ENCODE measurements around the gene TOGARAM2. TPM values are rescaled to one million over a fixed set of nuclear protein-coding genes. Genes with fewer than 3 reads are reported as not detected.

TOGARAM2 gene
- total RNA-seq, 2 donors from 2014 or later, result 2.0 to 6.6 TPM

DNA sequence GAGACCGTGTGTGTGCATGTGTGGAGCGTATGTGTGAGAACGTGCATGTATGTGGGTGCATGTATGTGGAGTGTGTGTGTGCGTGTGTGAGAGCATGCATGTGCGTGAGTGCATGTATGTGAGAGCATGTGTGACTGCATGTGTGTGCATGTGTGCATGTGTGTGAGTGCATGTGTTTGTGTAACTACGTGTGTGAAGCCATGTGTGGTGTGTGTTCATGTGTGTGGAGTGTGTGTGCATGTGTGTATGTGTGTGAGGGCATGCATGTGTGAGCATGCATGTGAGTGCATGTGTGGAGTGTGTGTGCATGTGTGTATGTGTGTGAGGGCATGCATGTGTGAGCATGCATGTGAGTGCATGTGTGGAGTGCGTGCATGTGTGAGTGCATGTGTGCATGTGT lies 24.2 kb downstream of the TOGARAM2 start:
- no peak for DNase-seq (ENCODE audit: low spot score)
- Histone ChIP-seq H3K27ac (no peak overlapping the region), H3K9me3 (no peaks in the 10 kb centered on the region), H3K4me3 (no peak overlapping the region), H3K4me1 (peaks cover 0 to 10% of the 10 kb centered on the region in 2 donors), H3K27me3 (no peaks in the 10 kb centered on the region), H3K36me3 (no peaks in the 10 kb centered on the region)
- TF ChIP-seq, protein P1, sequence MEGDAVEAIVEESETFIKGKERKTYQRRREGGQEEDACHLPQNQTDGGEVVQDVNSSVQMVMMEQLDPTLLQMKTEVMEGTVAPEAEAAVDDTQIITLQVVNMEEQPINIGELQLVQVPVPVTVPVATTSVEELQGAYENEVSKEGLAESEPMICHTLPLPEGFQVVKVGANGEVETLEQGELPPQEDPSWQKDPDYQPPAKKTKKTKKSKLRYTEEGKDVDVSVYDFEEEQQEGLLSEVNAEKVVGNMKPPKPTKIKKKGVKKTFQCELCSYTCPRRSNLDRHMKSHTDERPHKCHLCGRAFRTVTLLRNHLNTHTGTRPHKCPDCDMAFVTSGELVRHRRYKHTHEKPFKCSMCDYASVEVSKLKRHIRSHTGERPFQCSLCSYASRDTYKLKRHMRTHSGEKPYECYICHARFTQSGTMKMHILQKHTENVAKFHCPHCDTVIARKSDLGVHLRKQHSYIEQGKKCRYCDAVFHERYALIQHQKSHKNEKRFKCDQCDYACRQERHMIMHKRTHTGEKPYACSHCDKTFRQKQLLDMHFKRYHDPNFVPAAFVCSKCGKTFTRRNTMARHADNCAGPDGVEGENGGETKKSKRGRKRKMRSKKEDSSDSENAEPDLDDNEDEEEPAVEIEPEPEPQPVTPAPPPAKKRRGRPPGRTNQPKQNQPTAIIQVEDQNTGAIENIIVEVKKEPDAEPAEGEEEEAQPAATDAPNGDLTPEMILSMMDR (IDR thresholded peaks at IDR 0.05), result no peak

DNA sequence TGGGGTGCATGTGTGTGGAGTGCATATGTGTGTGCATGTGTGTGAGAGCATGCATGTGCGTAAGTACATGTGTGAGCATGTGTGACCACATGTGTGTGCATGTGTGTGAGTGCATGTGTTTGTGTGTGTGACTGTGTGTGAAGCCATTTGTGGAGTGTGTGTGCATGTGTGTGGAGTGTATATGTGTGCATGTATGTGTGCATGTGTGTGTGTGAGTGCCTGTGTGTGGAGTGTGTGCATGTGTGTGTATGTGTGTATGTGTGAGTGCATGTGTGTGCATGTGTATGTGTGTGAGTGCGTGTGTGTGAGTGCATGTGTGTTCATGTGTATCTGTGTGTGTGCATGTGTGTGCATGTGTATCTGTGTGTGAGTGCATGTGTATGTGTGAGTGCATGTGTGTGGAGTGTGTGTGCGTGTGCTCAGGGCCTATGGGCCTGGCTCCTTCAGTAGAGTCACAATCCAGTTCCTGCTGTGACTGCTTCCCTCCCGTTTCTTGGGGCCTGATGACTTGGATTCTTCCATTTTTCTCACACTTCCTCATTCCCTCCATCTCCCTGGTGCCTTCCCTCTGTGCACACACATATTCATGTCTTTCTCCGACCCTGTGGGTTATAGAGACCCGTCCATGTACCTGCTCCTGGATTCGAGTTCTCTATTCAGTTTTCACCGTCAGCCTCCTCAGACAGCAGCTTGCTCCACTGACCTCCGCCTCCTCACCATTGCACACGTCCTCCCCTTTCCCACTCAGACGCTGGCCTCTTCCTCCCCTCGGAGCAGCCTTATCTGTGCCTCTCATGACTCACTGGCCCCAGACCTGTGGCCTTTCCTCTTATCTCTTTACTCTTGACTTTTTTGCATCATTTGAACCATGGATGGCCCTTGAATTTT lies 25.2 kb downstream of the TOGARAM2 start:
- Histone ChIP-seq H3K4me3 (no peak overlapping the region), H3K27me3 (no peaks in the 10 kb centered on the region), H3K4me1 (peaks cover 0 to 20% of the 10 kb centered on the region in 2 donors), H3K36me3 (no peaks in the 10 kb centered on the region), H3K27ac (no peak overlapping the region), H3K9me3 (no peaks in the 10 kb centered on the region)
- no peak for DNase-seq (ENCODE audit: low spot score)
- TF ChIP-seq, protein P1 (IDR thresholded peaks at IDR 0.05), result no peak

DNA sequence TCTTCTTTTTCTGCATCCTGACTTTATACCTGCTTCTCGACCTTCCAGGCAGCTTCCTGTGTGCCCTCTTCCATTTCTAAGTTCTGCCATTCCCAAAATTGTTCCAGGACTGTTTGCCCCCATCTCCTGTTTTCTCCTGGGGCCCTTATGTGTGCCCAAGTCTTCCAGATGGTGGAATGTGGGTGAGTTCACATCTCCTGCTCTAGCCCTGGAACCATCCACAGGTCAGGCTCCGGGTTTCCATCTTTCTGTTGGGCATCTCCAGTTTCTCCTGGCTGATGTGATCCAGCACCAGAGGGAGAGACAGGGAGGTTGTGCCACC lies 25.8 kb downstream of the TOGARAM2 start:
- H3K9me3 ChIP-seq, result no peaks in the 10 kb centered on the region
- H3K27me3 ChIP-seq, result no peaks in the 10 kb centered on the region
- no peak overlapping the region for H3K27ac ChIP-seq
- DNase-seq (ENCODE audit: low spot score), result no peak
- no peak overlapping the region for H3K4me3 ChIP-seq
- no peaks in the 10 kb centered on the region for H3K36me3 ChIP-seq
- H3K4me1 ChIP-seq, result peaks cover 0 to 26% of the 10 kb centered on the region in 2 donors
- TF ChIP-seq, protein P1 (IDR thresholded peaks at IDR 0.05), result no peak

DNA sequence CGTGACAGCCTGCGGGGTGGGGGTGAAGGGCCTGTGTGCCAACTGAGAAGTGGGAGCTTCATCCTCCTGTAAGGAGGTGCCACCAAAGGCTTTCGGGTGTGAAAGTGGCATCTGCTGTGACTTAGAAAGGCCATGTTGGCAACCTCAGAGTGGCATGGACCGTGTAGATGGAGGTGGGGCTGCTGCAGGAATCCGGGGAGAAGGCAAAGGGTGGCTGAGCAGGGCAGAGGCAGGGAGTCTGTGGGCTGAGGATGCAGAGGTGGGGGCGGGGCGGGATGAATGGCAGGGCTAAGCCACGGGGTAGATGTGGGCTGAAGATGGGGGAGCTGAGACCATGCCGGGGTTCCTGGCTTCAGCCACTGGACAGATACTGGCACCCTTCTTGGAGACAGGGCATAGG lies 28.2 kb downstream of the TOGARAM2 start:
- no peak for DNase-seq (ENCODE audit: low spot score)
- H3K4me1 ChIP-seq, result peaks cover 0 to 49% of the 10 kb centered on the region in 2 donors
- H3K9me3 ChIP-seq, result no peaks in the 10 kb centered on the region
- TF ChIP-seq, protein P1 (IDR thresholded peaks at IDR 0.05), result no peak
- H3K36me3 ChIP-seq, result no peaks in the 10 kb centered on the region
- no peak overlapping the region for H3K4me3 ChIP-seq
- peak overlapping the region; percentile 90 to 94 for H3K27ac ChIP-seq
- H3K27me3 ChIP-seq, result no peaks in the 10 kb centered on the region

DNA sequence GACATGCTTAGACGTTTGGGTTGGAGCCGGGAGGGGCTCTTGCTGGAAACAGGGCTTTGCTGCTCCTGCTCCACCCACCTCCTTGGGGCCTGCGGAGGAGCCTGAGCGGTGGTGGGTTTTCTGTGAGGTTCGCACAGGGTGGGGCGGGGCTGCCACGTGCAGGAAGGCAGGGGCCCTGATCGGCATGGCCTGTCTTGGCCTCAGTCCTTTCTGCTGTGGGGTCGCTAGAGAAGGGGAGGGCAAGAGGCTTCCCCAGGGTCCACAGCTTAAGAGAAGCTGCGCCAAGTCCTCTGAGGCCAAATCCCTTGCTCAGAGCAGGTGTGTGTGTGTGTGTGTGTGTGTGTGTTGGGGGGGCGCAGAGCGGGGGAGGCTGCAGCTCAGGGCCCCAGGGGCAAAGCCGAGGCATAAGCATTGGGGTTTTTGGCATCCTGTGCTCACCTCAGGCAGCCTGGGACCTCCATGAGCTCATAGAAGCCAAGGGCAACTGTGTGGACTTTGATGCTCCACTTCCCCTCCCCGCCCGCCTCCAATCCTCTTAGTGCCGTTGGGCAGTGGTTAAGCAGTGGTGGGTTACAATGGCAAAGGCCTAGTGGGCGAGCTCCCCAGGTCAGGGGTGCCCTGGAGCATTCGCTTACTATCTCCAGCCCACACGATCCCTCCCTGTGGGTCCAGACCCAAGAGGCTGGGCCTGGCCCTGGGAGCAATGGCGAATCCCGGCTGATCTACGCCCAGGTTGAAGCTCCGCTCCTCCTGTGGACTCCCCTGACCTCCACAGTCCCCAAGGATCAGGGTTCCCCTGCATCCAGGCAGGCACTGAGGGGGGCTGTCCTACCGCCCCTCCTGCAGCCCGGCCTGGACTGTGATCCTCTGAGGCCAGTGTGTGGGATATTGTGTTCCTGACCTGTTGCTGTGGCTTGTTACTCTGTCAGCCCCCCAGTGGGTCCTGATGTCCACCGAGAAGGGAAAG lies 28.9 kb downstream of the TOGARAM2 start:
- no peaks in the 10 kb centered on the region for H3K27me3 ChIP-seq
- TF ChIP-seq, protein P1 (IDR thresholded peaks at IDR 0.05), result no peak
- H3K9me3 ChIP-seq, result no peaks in the 10 kb centered on the region
- peaks cover 0 to 56% of the 10 kb centered on the region in 2 donors for H3K4me1 ChIP-seq
- H3K4me3 ChIP-seq, result no peak overlapping the region
- peak overlapping the region; percentile 90 to 94 for H3K27ac ChIP-seq
- no peaks in the 10 kb centered on the region for H3K36me3 ChIP-seq
- no peak for DNase-seq (ENCODE audit: low spot score)

Data from right atrium auricular region (tissue), 2 donors.